GM12878 (cell line): Measurements from ENCODE around the gene INTS6. TPM values are rescaled to one million over a fixed set of nuclear protein-coding genes. Genes with fewer than 3 reads are reported as not detected.

Source experiments
- ATAC-seq: fragments of 200-7000 bp; cut with Tn5 transposase; 3 replicates; pipeline ENCODE4 v1.9.1; 2020; ENCODE audit warnings: mild to moderate bottlenecking, moderate library complexity
- BruUV-seq: library from RNA; stranded (reverse); fragments of 400-500 nt; replicated peaks from 2 replicates; lab custom pipeline; 2021; lab: Mats Ljungman, UMichigan
- CTCF ChIA-PET: fragments of 300-600 bp; sonication (Branson Sonifier 250); formaldehyde crosslinking; extraction: SDS; loops from one replicate; lab custom pipeline; 2021; ENCODE audit warnings: inconsistent platforms; lab: Yijun Ruan, JAX
- POLR2A ChIA-PET: fragments of 350-600 bp; formaldehyde crosslinking; extraction: SDS; loops from one replicate; lab custom pipeline; 2021; ENCODE audit warnings: inconsistent platforms; lab: Charles Lee
- RAD21 ChIA-PET: fragments of 300-600 bp; sonication (Branson Sonifier 250); formaldehyde crosslinking; loops from one replicate; lab custom pipeline; 2023; ENCODE audit warnings: antibody characterized with exemption; ENCODE audit not compliant: unreplicated experiment; lab: Charles Lee
- SMC1A ChIA-PET: fragments of 300-600 bp; sonication (Branson Sonifier 250); formaldehyde crosslinking; loops from one replicate; lab custom pipeline; 2023; ENCODE audit not compliant: unreplicated experiment, uncharacterized antibody; lab: Charles Lee
- DNase-seq: peaks from one replicate; pipeline ENCODE4 v3.0.0-alpha.2; 2011; ENCODE audit warnings: low read depth, low spot score
- FAIRE-seq: peaks from 3 replicates; lab custom pipeline; 2011; peaks lifted over from hg19 to GRCh38; lab: Jason Lieb, UNC
- H2AFZ ChIP-seq: 2 replicates; pipeline ENCODE4 v1.6.0; 2011; ENCODE audit warnings: low read depth, low read length, control low read depth; ENCODE audit not compliant: control insufficient read depth
- H3K27ac ChIP-seq: 2 replicates; pipeline ENCODE4 v1.5.1; 2011; ENCODE audit warnings: control low read depth; ENCODE audit not compliant: control insufficient read depth, insufficient read depth
- H3K27me3 ChIP-seq, 2 experiments: replicated peaks in 1 of 2; 2 replicates each; pipeline versions ENCODE4 v1.6.0 to v1.6.1; 2011; ENCODE audit warnings: low read length in 1 of 2; ENCODE audit not compliant: control insufficient read depth in 2 of 2, insufficient read depth in 2 of 2
- H3K36me3 ChIP-seq, 2 experiments: 2 replicates each; pipeline ENCODE4 v1.5.1; 2011; ENCODE audit warnings: low read length in 1 of 2; ENCODE audit not compliant: control insufficient read depth in 2 of 2, insufficient read depth in 2 of 2
- H3K4me1 ChIP-seq: 2 replicates; pipeline ENCODE4 v1.6.1; 2011; ENCODE audit warnings: mild to moderate bottlenecking, low read length, moderate library complexity, mixed read lengths; ENCODE audit not compliant: control insufficient read depth, insufficient read depth
- H3K4me2 ChIP-seq: 2 replicates; pipeline ENCODE4 v1.6.0; 2011; ENCODE audit warnings: control low read depth; ENCODE audit not compliant: control insufficient read depth, insufficient read depth
- H3K4me3 ChIP-seq: fragments of 200-600 bp; sonication (generic); 2 replicates; pipeline ENCODE4 v1.5.1; 2016
- H3K79me2 ChIP-seq: 2 replicates; pipeline ENCODE4 v1.6.0; 2011; ENCODE audit warnings: low read length; ENCODE audit not compliant: control insufficient read depth, insufficient read depth
- H3K9ac ChIP-seq: 2 replicates; pipeline ENCODE4 v1.8.0; 2011; ENCODE audit warnings: low read length, control low read depth, mixed read lengths; ENCODE audit not compliant: control insufficient read depth, insufficient read depth
- H3K9me3 ChIP-seq: replicated peaks from 3 replicates; pipeline ENCODE4 v1.5.1; 2011; ENCODE audit warnings: mild to moderate bottlenecking, low read length; ENCODE audit not compliant: control insufficient read depth, insufficient read depth
- H4K20me1 ChIP-seq: 2 replicates; pipeline ENCODE4 v1.6.0; 2011; ENCODE audit not compliant: control insufficient read depth, insufficient read depth
- CHD1 ChIP-seq: IDR thresholded peaks from 2 replicates; pipeline ENCODE4 v1.6.1; 2012; ENCODE audit warnings: low read depth, low read length, improper control_type of control experiment
- CREM ChIP-seq: IDR thresholded peaks from 2 replicates; pipeline ENCODE4 v1.6.1; 2014; ENCODE audit warnings: antibody characterized with exemption, low read depth
- MEF2B ChIP-seq: fragments of 450-650 bp; IDR thresholded peaks from 2 replicates; pipeline ENCODE4 v1.6.1; 2018; ENCODE audit warnings: mild to moderate bottlenecking, moderate library complexity; ENCODE audit not compliant: partially characterized antibody, poor library complexity, severe bottlenecking
- PAX8 ChIP-seq: fragments of 450-650 bp; IDR thresholded peaks from 2 replicates; pipeline ENCODE4 v1.6.1; 2017; ENCODE audit warnings: mild to moderate bottlenecking, moderate library complexity
- RAD51 ChIP-seq: fragments of 450-650 bp; IDR thresholded peaks from 2 replicates; pipeline ENCODE4 v1.6.1; 2016; ENCODE audit warnings: moderate library complexity, mild to moderate bottlenecking, inconsistent platforms
- RELA ChIP-seq: fragments of 450-650 bp; IDR thresholded peaks from 2 replicates; pipeline ENCODE4 v1.8.0; 2014; ENCODE audit warnings: borderline replicate concordance; ENCODE audit not compliant: partially characterized antibody
- SIX5 ChIP-seq: IDR thresholded peaks from 2 replicates; pipeline ENCODE4 v1.6.1; 2011; ENCODE audit warnings: mild to moderate bottlenecking, low read depth, low read length, moderate library complexity; ENCODE audit not compliant: severe bottlenecking
- ZBED1 ChIP-seq: IDR thresholded peaks from 2 replicates; pipeline ENCODE4 v1.6.1; 2016; ENCODE audit warnings: borderline replicate concordance
- WGBS: methylation state at CpG from one replicate; pipeline ENCODE4 v1.1.6; 2016; ENCODE audit warnings: low lambda C conversion rate; ENCODE audit not compliant: insufficient replicate concordance, insufficient coverage; ENCODE audit errors: missing lambda C conversion rate; 5-methylcytosine and 5-hydroxymethylcytosine counted together
- in situ Hi-C: fragments of 300-500 bp; cut with MboI; formaldehyde crosslinking; loops from 9 replicates; pipeline ENCODE4 v1.14.3; 2018; ENCODE audit warnings: mixed read lengths
- intact Hi-C: fragments of 100-400 bp; cut with micrococcal nuclease; formaldehyde crosslinking; loops from one replicate; pipeline ENCODE4 v1.14.2; 2022; ENCODE audit not compliant: unreplicated experiment
- polyA plus RNA-seq, 11 experiments: library from polyadenylated mRNA; depleted of rRNA in 4 of 11; unstranded in 6 of 11; stranded (reverse) in 5 of 11; fragments of >200 nt; fragmentation: Nextera tagmentation in 4 of 11; fragmentation: Illumina TruSeq in 1 of 11; extraction: Ambion mirVana in 4 of 11; extraction: Trizol in 1 of 11; gene quantifications; 1 replicate in 1 of 11; 2 replicates in 10 of 11; pipeline versions ENCODE4 v1.2.1 to v1.2.3, GENCODE V29; 2011 to 2016; ENCODE audit warnings: inconsistent platforms in 2 of 11, missing spikeins in 2 of 11, low read depth in 1 of 11
- total RNA-seq, 4 experiments: library from RNA; depleted of rRNA in 3 of 4; stranded (reverse); fragments of >200 nt in 3 of 4; fragmentation: Illumina TruSeq in 1 of 4; extraction: Trizol in 1 of 4; gene quantifications; 2 replicates each; pipeline versions ENCODE4 v1.2.1 to v1.2.3, GENCODE V29; 2013 to 2021
- TF ChIP-seq, protein P1 (sequence below): fragments of 450-650 bp; formaldehyde crosslinking; IDR thresholded peaks from 2 replicates; pipeline ENCODE4 v1.4.0; 2022; ENCODE audit warnings: mild to moderate bottlenecking, moderate library complexity
- TF ChIP-seq, protein P2 (sequence below): fragments of 450-650 bp; IDR thresholded peaks from 2 replicates; pipeline ENCODE4 v1.6.1; 2017; ENCODE audit warnings: antibody characterized with exemption, mild to moderate bottlenecking, moderate library complexity
- TF ChIP-seq, protein P3 (sequence below): IDR thresholded peaks from 2 replicates; pipeline ENCODE4 v1.6.1; 2012; ENCODE audit warnings: improper control_type of control experiment, low read depth, low read length; ENCODE audit not compliant: insufficient replicate concordance

The INTS6 gene
- total and polyA plus RNA-seq, 10 of the 15 experiments (the other 5 are each of a cell fraction or from before 2014, with no cell fraction given) = 7.2 to 57.7 (median 30.9) TPM

DNA sequence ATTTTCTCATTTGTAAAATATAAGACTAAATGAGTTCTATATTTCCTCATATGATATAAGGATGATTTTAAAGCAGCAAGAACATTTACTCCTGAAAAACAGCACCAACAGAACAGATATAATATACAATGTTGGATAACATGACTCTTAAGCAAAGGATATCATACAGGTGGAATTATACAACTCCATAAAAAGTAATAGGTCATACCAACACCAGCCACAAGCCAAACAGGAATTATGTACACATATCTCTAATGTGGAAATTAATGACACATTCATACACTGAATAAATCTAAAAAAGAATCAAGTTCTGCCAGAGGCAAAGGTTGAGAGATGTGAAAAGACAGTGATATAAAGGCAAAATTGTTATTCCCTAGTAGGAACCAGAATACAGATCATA, 25.9 kb downstream of the INTS6 start (continued):
- no peak for TF ChIP-seq ZBED1
- TF ChIP-seq CHD1 = no peak
- TF ChIP-seq PAX8 = no peak
- TF ChIP-seq, protein P1, sequence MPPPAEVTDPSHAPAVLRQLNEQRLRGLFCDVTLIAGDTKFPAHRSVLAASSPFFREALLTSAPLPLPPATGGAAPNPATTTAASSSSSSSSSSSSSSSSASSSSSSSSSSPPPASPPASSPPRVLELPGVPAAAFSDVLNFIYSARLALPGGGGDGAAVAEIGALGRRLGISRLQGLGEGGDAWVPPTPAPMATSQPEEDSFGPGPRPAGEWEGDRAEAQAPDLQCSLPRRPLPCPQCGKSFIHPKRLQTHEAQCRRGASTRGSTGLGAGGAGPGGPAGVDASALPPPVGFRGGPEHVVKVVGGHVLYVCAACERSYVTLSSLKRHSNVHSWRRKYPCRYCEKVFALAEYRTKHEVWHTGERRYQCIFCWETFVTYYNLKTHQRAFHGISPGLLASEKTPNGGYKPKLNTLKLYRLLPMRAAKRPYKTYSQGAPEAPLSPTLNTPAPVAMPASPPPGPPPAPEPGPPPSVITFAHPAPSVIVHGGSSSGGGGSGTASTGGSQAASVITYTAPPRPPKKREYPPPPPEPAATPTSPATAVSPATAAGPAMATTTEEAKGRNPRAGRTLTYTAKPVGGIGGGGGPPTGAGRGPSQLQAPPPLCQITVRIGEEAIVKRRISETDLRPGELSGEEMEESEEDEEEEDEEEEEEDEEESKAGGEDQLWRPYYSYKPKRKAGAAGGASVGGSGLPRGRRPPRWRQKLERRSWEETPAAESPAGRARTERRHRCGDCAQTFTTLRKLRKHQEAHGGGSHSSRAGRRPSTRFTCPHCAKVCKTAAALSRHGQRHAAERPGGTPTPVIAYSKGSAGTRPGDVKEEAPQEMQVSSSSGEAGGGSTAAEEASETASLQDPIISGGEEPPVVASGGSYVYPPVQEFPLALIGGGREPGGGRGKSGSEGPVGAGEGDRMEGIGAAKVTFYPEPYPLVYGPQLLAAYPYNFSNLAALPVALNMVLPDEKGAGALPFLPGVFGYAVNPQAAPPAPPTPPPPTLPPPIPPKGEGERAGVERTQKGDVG (CRISPR knock-in tag) = no peak
- no peak for TF ChIP-seq RAD51
- TF ChIP-seq SIX5 = no peak
- no peak for TF ChIP-seq MEF2B

DNA sequence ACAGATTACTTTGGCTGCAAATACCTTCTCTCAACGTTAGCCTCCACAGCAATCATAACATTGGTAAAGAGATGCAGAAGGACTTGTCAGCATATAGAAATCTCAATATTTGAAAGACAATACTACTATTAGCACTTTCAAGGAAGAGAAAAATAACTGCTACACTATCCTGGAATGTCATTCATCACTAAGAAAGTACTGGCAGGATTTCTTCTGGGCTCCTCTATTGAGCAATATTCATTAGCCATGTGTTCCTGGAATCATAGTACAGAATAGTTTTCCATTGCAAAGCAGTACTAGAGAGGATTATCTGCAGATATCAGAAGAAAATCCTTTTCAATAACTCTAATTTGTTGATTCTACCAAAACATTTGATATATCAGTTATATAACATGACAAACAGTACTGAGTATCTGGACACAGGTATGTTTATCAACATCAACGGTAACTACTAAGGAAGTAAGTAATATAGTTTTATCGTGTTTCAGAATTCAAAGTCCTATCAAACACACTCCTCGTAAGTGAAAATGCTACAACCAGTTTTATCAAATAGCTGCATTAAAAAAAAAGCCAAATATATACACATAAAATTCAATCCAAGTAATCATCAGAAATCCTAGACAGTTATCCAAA, 27.3 kb downstream of the INTS6 start:
- no peak for DNase-seq
- 83% methylated on average over 4 of the region's 4 CpGs for WGBS
- H3K27me3 ChIP-seq = no peaks in the 10 kb centered on the region
- RAD21 ChIA-PET = interaction anchor here (0.7 to 1.5 kb wide), 4 partner anchors 18 to 369 kb away, joined by 3 to 5 read pairs (median 3); partner anchors contain the start of gene INTS6
- peaks cover 68% of the 10 kb centered on the region for H3K79me2 ChIP-seq
- no peak overlapping the region for H3K4me2 ChIP-seq
- POLR2A ChIA-PET = no interaction called here
- ATAC-seq = no peak
- no peak overlapping the region for H2AFZ ChIP-seq
- H4K20me1 ChIP-seq = no peaks in the 10 kb centered on the region
- CTCF ChIA-PET = no interaction called here
- SMC1A ChIA-PET = interaction anchor here (1.2 to 1.5 kb wide), 2 partner anchors 9 to 372 kb away, joined by 3 to 4 read pairs; no protein-coding TSS in a partner anchor
- no peak overlapping the region for H3K27ac ChIP-seq
- intact Hi-C loops (no loop called here), in situ Hi-C loops (no loop called here)
- FAIRE-seq = peak; percentile 75
- no peak overlapping the region for H3K4me3 ChIP-seq
- H3K9me3 ChIP-seq = no peaks in the 10 kb centered on the region
- peaks cover 0 to 27% of the 10 kb centered on the region in 2 experiments; a peak in 2 of 4 replicates for H3K36me3 ChIP-seq
- no TSS peak for BruUV-seq
- H3K9ac ChIP-seq = no peak overlapping the region
- peaks cover 31% of the 10 kb centered on the region for H3K4me1 ChIP-seq
- TF ChIP-seq CREM = no peak
- TF ChIP-seq, protein P2, sequence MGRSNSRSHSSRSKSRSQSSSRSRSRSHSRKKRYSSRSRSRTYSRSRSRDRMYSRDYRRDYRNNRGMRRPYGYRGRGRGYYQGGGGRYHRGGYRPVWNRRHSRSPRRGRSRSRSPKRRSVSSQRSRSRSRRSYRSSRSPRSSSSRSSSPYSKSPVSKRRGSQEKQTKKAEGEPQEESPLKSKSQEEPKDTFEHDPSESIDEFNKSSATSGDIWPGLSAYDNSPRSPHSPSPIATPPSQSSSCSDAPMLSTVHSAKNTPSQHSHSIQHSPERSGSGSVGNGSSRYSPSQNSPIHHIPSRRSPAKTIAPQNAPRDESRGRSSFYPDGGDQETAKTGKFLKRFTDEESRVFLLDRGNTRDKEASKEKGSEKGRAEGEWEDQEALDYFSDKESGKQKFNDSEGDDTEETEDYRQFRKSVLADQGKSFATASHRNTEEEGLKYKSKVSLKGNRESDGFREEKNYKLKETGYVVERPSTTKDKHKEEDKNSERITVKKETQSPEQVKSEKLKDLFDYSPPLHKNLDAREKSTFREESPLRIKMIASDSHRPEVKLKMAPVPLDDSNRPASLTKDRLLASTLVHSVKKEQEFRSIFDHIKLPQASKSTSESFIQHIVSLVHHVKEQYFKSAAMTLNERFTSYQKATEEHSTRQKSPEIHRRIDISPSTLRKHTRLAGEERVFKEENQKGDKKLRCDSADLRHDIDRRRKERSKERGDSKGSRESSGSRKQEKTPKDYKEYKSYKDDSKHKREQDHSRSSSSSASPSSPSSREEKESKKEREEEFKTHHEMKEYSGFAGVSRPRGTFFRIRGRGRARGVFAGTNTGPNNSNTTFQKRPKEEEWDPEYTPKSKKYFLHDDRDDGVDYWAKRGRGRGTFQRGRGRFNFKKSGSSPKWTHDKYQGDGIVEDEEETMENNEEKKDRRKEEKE = no peak
- no peak for TF ChIP-seq RELA
- TF ChIP-seq, protein P3, sequence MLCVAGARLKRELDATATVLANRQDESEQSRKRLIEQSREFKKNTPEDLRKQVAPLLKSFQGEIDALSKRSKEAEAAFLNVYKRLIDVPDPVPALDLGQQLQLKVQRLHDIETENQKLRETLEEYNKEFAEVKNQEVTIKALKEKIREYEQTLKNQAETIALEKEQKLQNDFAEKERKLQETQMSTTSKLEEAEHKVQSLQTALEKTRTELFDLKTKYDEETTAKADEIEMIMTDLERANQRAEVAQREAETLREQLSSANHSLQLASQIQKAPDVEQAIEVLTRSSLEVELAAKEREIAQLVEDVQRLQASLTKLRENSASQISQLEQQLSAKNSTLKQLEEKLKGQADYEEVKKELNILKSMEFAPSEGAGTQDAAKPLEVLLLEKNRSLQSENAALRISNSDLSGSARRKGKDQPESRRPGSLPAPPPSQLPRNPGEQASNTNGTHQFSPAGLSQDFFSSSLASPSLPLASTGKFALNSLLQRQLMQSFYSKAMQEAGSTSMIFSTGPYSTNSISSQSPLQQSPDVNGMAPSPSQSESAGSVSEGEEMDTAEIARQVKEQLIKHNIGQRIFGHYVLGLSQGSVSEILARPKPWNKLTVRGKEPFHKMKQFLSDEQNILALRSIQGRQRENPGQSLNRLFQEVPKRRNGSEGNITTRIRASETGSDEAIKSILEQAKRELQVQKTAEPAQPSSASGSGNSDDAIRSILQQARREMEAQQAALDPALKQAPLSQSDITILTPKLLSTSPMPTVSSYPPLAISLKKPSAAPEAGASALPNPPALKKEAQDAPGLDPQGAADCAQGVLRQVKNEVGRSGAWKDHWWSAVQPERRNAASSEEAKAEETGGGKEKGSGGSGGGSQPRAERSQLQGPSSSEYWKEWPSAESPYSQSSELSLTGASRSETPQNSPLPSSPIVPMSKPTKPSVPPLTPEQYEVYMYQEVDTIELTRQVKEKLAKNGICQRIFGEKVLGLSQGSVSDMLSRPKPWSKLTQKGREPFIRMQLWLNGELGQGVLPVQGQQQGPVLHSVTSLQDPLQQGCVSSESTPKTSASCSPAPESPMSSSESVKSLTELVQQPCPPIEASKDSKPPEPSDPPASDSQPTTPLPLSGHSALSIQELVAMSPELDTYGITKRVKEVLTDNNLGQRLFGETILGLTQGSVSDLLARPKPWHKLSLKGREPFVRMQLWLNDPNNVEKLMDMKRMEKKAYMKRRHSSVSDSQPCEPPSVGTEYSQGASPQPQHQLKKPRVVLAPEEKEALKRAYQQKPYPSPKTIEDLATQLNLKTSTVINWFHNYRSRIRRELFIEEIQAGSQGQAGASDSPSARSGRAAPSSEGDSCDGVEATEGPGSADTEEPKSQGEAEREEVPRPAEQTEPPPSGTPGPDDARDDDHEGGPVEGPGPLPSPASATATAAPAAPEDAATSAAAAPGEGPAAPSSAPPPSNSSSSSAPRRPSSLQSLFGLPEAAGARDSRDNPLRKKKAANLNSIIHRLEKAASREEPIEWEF = no peak
